Fibroblast of lung (primary cell): ENCODE data around the gene AKAP13.

Experiments
- CTCF ChIP-seq, 2 donors: IDR thresholded peaks in 1 of 2; conservative IDR thresholded peaks in 1 of 2; 1 replicate in 1 of 2; 2 replicates in 1 of 2; pipeline ENCODE4 v1.5.1; 2011 to 2012; ENCODE audit warnings: low read length in 2 of 2, control low read depth in 1 of 2, inconsistent platforms in 1 of 2, low read depth in 1 of 2, mild to moderate bottlenecking in 1 of 2
- EZH2 ChIP-seq: IDR thresholded peaks from 2 replicates; pipeline ENCODE4 v1.5.1; 2012; ENCODE audit warnings: low read length, control low read depth, mild to moderate bottlenecking; ENCODE audit errors: missing control alignments

DNA sequence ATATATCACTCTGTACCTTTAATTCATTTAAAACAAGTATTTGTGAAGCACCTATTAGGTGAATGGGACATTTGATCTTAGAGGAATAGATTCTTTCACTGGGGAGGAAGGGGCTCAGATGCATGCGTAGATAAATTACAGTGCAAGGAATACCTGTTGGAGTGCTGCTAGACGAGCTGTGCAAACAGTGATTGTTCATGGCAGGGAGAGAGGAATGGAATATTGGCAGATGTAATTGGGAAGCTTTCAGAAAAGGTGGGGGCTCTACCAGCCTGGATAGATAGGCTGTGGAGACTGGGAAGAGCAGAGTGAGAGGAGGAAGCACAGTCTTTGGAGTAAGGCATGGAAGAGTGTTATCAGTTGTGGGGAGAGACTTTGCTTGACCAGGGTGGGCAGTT, 116.8 kb downstream of the AKAP13 start:
- TF ChIP-seq CTCF (conservative IDR thresholded peaks at IDR 0.05 in 1 of 2, IDR thresholded peaks at IDR 0.05 in 1 of 2; ENCODE audit: low read depth in 1 of 2, low read length in 2 of 2): no peak
- TF ChIP-seq EZH2: no peak
